ENCODE measurements around the gene URB2. TPM values are rescaled to one million over a fixed set of nuclear protein-coding genes. Genes with fewer than 3 reads are reported as not detected.
A peak's percentile ranks its signal among the peaks of the same experiment; 100 is the strongest.

Gene URB2
- total RNA-seq: 10 to 100 TPM in 1 of 2 donors, 1 to 10 TPM in 1; 7.8 to 11.0 TPM
- 1 to 10 TPM; 6.5 to 8.2 TPM for polyA plus RNA-seq (ENCODE audit: insufficient read length in 2 of 2)
- long read RNA-seq, donor 1, partial matches to known transcripts: 0 of 1 reads
- long read RNA-seq, donor 1, other reads (novel, unspliced or antisense): 0 of 1 reads
- long read RNA-seq, donor 2: 0 reads
- long read RNA-seq, donor 3: 0 reads
- long read RNA-seq, donor 4: 0 reads

DNA sequence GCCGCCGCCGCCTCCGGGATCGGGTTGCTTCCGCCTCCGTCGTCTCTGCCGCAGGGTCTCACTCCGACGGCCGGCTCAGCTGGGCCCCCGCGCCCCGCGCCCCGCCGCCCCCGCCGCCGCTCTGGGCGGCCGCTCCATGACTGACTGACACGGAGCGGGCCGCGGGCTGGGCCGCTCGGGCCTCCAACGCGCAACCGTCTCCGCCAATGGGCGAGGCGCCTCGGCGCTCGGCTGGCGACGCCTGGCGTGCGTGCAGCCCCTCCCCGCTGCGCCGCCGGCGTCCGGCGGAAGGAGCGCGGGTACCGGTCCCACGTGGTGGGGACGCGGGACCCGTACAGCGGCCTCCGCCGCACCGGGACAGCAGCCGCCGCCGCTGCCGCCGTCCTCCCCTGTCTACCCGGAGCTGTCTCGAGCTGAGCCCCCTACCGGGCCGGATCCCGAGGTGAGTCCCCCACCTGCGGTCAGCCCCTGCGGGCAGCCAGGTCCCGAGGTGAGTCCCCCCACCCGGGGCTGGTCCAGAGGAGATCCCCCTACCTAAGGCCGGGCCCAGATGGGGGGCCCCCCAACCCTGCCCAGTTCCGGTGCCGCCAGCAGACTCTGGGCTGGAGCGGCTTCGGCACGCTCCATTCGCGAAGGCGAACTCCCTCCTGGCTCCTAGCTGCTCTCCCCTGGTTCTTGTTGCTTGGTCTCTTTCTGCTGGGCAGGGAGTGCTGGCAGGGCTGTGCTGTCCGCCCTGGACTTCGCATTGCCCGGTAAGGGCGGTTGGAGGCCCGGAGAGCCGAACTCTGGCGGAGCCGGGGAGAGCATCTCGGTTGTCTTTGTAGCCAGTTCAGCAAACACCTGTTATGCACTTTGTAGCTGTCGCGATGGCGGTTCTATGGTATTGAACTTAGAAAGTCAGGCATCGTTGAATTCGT is at the start of gene URB2, which contains the start of gene TAF5L:
Gene URB2 (plus strand): TSS at position 333 of the 917 bp plus-strand sequence. CDS start 1,387 bp downstream, outside the sequence.
Gene TAF5L (minus strand): TSS at position 208 of the 917 bp plus-strand sequence. CDS start 11,640 bp downstream, outside the sequence.
- Histone ChIP-seq H3K9me3 (ENCODE audit: control insufficient read depth, insufficient read depth, low read length) (no peaks in the 10 kb centered on the region), H3K27ac (ENCODE audit: low read depth, low read length) (peak within 1 kb of the TSS; percentile 47), H3K4me1 (ENCODE audit: control insufficient read depth, insufficient read depth, low read length) (peaks cover 16% of the 10 kb centered on the region), H3K4me3 (ENCODE audit: low read depth, low read length) (peak within 1 kb of the TSS; percentile 92), H3K27me3 (ENCODE audit: control insufficient read depth, insufficient read depth, low read length) (no peaks in the 10 kb centered on the region), H3K36me3 (ENCODE audit: control insufficient read depth, insufficient read depth, low read length) (no peaks in the 10 kb centered on the region)
- peak; percentile 79 to 97 (median 84) for DNase-seq (ENCODE audit: low read depth in 4 of 6, low spot score in 6 of 6)
- 0% methylated on average over 95 of the region's 97 CpGs for WGBS (ENCODE audit: insufficient coverage)

DNA sequence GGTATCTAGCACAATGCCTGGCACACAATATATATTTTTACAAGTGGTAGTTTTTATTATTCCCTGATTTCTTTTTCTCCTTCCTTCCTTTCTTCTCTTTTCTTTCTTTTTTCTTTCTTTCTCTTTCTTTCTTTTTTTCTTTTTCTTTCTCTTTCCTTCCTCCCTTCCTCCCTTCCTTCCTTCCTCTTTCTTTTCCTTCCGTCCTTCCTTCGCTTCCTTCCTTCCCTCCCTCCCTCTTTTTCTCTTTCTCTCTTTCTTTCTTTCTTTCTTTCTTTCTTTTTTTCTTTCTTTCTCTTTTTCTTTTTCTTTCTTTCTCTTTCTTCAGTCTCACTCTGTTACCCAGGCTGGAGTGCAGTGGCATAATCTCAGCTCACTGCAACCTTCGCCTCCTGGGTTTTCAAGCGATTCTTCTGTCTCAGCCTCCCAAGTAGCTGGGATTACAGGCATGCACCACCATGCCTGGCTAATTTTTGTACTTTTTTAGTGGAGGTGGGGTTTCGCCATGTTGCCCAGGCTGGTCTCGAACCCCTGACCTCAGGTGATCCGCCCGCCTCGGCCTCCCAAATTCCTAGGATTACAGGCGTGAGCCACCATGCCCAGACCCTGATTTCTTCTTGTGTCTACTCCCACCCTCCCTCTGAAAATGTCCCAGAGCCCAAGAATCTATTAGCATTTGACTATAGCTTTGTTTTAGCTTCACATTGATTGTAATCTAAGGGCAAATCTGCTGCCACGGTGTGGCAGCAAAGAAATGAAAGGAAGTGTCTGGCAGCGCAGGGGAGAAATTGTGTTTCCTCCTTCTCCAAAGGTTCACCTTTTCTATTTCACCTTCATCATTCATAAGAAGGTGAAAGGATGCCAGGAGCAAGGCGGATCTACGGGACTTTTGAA is 47.6 kb upstream of the URB2 start:
- peak overlapping the region; percentile 49 for H3K27ac ChIP-seq (ENCODE audit: low read depth, low read length)
- 48% methylated on average over 4 of the region's 14 CpGs for WGBS (ENCODE audit: insufficient coverage)
- peak overlapping the region; percentile 5 for H3K4me3 ChIP-seq (ENCODE audit: low read depth, low read length)
- peaks cover 21% of the 10 kb centered on the region for H3K4me1 ChIP-seq (ENCODE audit: control insufficient read depth, insufficient read depth, low read length)
- H3K27me3 ChIP-seq (ENCODE audit: control insufficient read depth, insufficient read depth, low read length): no peaks in the 10 kb centered on the region
- no peaks in the 10 kb centered on the region for H3K9me3 ChIP-seq (ENCODE audit: control insufficient read depth, insufficient read depth, low read length)
- DNase-seq (ENCODE audit: low read depth in 4 of 6, low spot score in 6 of 6): no peak
- H3K36me3 ChIP-seq (ENCODE audit: control insufficient read depth, insufficient read depth, low read length): no peaks in the 10 kb centered on the region

DNA sequence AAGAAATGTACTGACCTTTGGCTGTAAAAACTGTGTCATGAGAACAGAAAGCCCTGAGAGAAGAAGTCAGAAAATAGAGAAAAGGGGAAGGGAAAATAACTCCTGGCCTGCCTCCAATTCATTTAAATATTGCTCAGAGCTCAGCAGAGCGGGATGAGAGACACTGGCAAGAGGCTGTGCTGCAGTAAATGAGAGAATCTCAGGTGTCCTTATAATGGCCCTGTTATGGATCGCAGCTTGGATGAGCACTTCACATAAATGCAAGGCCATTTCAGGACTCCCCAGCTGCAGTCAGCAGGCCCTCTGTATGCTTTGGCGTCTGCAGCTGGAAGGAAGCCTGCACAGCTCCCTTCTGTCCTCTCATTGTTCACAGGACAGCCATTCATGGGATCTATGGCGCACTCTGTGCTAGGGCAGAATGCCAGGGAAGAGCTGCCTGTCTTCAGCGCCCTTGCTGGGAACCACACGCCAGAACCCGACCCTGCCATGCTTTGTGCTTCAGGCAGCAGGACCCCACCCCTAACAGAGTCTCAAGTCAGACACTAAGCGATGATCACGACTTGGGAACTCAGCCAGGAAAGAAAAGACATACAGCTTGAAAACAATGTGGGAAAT is 46.9 kb upstream of the URB2 start:
- H3K4me3 ChIP-seq (ENCODE audit: low read depth, low read length): peak overlapping the region; percentile 5
- DNase-seq (ENCODE audit: low read depth in 4 of 6, low spot score in 6 of 6): peak; percentile 78 to 97 (median 82)
- H3K4me1 ChIP-seq (ENCODE audit: control insufficient read depth, insufficient read depth, low read length): peaks cover 21% of the 10 kb centered on the region
- H3K27me3 ChIP-seq (ENCODE audit: control insufficient read depth, insufficient read depth, low read length): no peaks in the 10 kb centered on the region
- H3K9me3 ChIP-seq (ENCODE audit: control insufficient read depth, insufficient read depth, low read length): no peaks in the 10 kb centered on the region
- H3K27ac ChIP-seq (ENCODE audit: low read depth, low read length): peak overlapping the region; percentile 49
- 5% methylated on average over 7 of the region's 9 CpGs for WGBS (ENCODE audit: insufficient coverage)
- H3K36me3 ChIP-seq (ENCODE audit: control insufficient read depth, insufficient read depth, low read length): no peaks in the 10 kb centered on the region

DNA sequence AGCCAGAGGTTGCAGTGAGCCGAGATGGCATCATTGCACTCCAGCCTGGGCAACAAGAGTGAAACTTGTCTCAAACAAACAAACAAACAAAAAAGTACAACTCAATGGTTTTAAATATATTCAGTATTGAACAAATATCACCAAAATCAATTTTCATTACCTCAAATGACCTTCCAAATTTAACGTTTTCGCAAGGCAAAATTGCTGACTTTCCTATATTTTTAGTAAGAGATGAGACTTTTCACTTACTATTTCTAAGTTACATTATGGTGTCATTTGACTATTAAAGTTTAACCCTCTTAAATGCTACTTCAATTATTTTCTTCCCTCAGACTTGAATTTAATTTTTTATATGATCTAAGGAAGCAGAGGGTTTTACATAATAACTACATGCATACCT is 44.6 kb upstream of the URB2 start:
- no peaks in the 10 kb centered on the region for H3K27me3 ChIP-seq (ENCODE audit: control insufficient read depth, insufficient read depth, low read length)
- H3K27ac ChIP-seq (ENCODE audit: low read depth, low read length): no peak overlapping the region
- no peak overlapping the region for H3K4me3 ChIP-seq (ENCODE audit: low read depth, low read length)
- no peaks in the 10 kb centered on the region for H3K36me3 ChIP-seq (ENCODE audit: control insufficient read depth, insufficient read depth, low read length)
- H3K4me1 ChIP-seq (ENCODE audit: control insufficient read depth, insufficient read depth, low read length): peaks cover 21% of the 10 kb centered on the region
- no peak for DNase-seq (ENCODE audit: low read depth in 4 of 6, low spot score in 6 of 6)
- no CpG with 5 or more reads among the region's 3 CpGs for WGBS (ENCODE audit: insufficient coverage)
- H3K9me3 ChIP-seq (ENCODE audit: control insufficient read depth, insufficient read depth, low read length): no peaks in the 10 kb centered on the region

DNA sequence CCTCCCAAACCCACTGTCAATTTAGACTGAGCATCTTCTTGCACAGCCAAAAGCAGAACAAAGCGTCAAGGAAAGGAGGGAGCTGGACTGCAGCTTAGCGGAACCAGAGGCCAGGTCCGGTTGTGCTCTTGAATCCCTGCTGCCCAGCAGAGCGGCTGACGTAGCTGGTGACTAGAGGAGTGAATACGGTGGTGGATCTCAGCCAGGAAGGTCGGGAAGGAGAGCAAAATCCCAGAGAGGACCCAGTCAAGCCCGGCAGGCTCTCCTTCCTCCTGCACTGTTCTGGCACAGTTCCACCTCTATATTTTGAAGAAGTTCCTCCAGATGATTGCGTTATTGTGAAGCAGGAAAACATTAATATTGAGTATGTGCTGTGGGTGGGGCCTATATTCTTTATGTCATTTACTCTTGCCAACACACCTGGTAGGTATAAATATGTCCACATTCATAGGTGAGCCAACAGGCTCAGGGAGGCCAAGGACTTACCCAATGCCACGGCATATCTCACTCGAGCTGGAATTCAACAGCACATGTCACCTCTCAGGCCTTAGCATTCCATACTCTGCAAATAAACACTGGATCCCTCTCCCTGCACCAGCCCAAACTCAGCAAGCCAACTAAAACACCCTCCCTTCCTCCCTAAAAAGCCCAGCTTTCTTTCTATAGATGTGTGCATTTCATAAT is 43.9 kb upstream of the URB2 start:
- 43% methylated on average over 7 of the region's 11 CpGs for WGBS (ENCODE audit: insufficient coverage)
- H3K27ac ChIP-seq (ENCODE audit: low read depth, low read length): no peak overlapping the region

DNA sequence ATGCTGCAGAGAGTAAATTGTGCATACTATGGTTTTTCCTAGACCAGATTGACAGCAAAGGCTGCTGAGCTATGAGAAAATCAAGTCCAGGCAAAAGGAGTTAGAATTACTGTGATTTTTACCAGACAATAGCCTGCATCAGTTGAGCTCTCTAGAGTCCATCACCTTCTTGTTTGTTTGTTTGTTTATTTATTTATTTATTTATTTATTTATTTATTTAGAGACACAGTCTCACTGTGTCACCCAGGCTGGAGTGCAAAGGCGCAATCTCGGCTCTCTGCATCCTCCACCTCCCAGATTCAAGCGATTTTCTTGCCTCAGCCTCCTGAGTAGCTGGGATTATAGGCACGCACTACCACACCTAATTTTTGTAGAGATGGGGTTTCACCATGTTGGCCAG is 43.3 kb upstream of the URB2 start:
- no peak overlapping the region for H3K27ac ChIP-seq (ENCODE audit: low read depth, low read length)
- H3K9me3 ChIP-seq (ENCODE audit: control insufficient read depth, insufficient read depth, low read length): no peaks in the 10 kb centered on the region
- H3K27me3 ChIP-seq (ENCODE audit: control insufficient read depth, insufficient read depth, low read length): no peaks in the 10 kb centered on the region
- H3K36me3 ChIP-seq (ENCODE audit: control insufficient read depth, insufficient read depth, low read length): no peaks in the 10 kb centered on the region
- no peak overlapping the region for H3K4me3 ChIP-seq (ENCODE audit: low read depth, low read length)
- WGBS (ENCODE audit: insufficient coverage): 85% methylated on average over 2 of the region's 4 CpGs
- H3K4me1 ChIP-seq (ENCODE audit: control insufficient read depth, insufficient read depth, low read length): peaks cover 21% of the 10 kb centered on the region
- no peak for DNase-seq (ENCODE audit: low read depth in 4 of 6, low spot score in 6 of 6)

More for the DNA sequence above, 43.9 kb upstream of the URB2 start:
- no peaks in the 10 kb centered on the region for H3K9me3 ChIP-seq (ENCODE audit: control insufficient read depth, insufficient read depth, low read length)
- H3K27me3 ChIP-seq (ENCODE audit: control insufficient read depth, insufficient read depth, low read length): no peaks in the 10 kb centered on the region
- DNase-seq (ENCODE audit: low read depth in 4 of 6, low spot score in 6 of 6): peak in 2 of 6 donors; percentile 53 to 68
- H3K4me1 ChIP-seq (ENCODE audit: control insufficient read depth, insufficient read depth, low read length): peaks cover 21% of the 10 kb centered on the region
- no peak overlapping the region for H3K4me3 ChIP-seq (ENCODE audit: low read depth, low read length)
- H3K36me3 ChIP-seq (ENCODE audit: control insufficient read depth, insufficient read depth, low read length): no peaks in the 10 kb centered on the region

DNA sequence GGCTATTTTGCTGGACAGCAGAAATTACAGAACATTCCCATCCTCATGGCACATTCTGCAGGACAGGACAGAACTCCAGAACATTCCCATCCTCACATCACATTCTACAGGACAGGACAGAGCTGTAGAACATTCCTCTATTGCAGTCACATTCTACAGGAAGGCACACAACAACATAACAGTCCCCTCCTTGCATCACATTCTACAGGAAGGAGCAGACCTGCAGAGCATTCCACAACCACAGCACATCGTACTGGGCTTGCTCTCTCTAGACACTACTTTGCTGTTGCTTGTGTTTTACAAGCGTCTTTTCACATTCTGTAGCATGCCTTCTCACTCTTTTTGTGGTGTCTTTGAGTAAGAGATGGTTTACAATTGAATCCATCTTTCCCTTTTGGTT is 40.7 kb upstream of the URB2 start:
- WGBS (ENCODE audit: insufficient coverage): no CpG with 5 or more reads among the region's 2 CpGs
- DNase-seq (ENCODE audit: low read depth in 4 of 6, low spot score in 6 of 6): no peak
- no peak overlapping the region for H3K4me3 ChIP-seq (ENCODE audit: low read depth, low read length)
- H3K27me3 ChIP-seq (ENCODE audit: control insufficient read depth, insufficient read depth, low read length): no peaks in the 10 kb centered on the region
- H3K4me1 ChIP-seq (ENCODE audit: control insufficient read depth, insufficient read depth, low read length): peaks cover 6% of the 10 kb centered on the region
- H3K36me3 ChIP-seq (ENCODE audit: control insufficient read depth, insufficient read depth, low read length): peaks cover 3% of the 10 kb centered on the region
- no peaks in the 10 kb centered on the region for H3K9me3 ChIP-seq (ENCODE audit: control insufficient read depth, insufficient read depth, low read length)
- H3K27ac ChIP-seq (ENCODE audit: low read depth, low read length): no peak overlapping the region

DNA sequence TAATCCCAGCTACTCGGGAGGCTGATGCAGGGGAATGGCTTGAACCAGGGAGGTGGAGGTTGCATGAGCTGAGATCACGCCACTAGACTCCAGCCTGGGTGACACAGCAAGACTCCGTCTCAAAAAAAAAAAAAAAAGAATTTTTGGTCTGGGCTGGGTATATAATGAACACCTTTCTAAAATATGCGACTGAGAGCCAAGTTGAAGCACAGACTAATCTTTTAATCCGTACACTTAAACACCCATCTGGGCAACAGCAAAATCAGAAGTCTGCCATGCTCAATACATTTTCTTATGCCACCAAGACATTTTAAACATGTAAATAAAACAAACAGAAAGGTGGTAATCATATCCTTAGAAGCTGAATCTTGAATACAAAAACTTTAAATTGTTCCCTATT is 35.9 kb upstream of the URB2 start:
- WGBS (ENCODE audit: insufficient coverage): no CpG with 5 or more reads among the region's 5 CpGs
- H3K4me1 ChIP-seq (ENCODE audit: control insufficient read depth, insufficient read depth, low read length): no peaks in the 10 kb centered on the region
- no peaks in the 10 kb centered on the region for H3K9me3 ChIP-seq (ENCODE audit: control insufficient read depth, insufficient read depth, low read length)
- no peak for DNase-seq (ENCODE audit: low read depth in 4 of 6, low spot score in 6 of 6)
- peaks cover 18% of the 10 kb centered on the region for H3K36me3 ChIP-seq (ENCODE audit: control insufficient read depth, insufficient read depth, low read length)
- no peaks in the 10 kb centered on the region for H3K27me3 ChIP-seq (ENCODE audit: control insufficient read depth, insufficient read depth, low read length)
- H3K4me3 ChIP-seq (ENCODE audit: low read depth, low read length): no peak overlapping the region
- no peak overlapping the region for H3K27ac ChIP-seq (ENCODE audit: low read depth, low read length)
